Stimulated activated CD4-positive, alpha-beta T cell treated with anti-CD3 and anti-CD28 coated beads, Interleukin-15, amount 100 ng/mL, for 1 hour (primary cell): ENCODE data around the gene KRTAP19-1.
"Not testable (repeated sequence)": the region's sequence is repeated elsewhere in the genome, so short reads cannot be mapped to it uniquely, and the experiment has no call there.

Experiments used
- DNase-seq, 2 donors: peaks; one replicate each; pipeline ENCODE4 v3.0.0-alpha.2; 2020; ENCODE audit warnings: low read depth in 1 of 2, low spot score in 1 of 2

Gene KRTAP19-1

DNA sequence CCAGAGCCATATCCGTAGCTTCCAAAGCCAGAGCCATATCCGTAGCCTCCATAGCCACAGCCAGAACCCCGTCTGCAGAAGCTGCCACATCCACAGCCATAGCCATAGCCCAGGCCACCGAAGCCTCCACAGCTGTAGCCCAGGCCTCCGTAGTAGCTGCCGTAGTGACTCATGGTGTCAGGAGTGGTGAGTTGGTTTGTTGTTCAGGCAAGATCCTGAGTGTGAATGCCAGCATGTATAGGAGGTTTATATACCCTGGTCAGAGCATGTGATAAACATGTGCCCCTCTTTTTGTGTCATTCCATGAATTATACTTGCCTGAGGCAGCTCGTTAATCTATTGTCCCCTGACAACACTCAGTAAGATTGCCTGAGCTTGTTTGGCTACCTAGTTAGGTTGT is at the start of gene KRTAP19-1:
KRTAP19-1 (minus strand) TSS at position 223 of the 400 bp plus-strand sequence; CDS start at position 173, 50 bp downstream.
- no peak for DNase-seq

DNA sequence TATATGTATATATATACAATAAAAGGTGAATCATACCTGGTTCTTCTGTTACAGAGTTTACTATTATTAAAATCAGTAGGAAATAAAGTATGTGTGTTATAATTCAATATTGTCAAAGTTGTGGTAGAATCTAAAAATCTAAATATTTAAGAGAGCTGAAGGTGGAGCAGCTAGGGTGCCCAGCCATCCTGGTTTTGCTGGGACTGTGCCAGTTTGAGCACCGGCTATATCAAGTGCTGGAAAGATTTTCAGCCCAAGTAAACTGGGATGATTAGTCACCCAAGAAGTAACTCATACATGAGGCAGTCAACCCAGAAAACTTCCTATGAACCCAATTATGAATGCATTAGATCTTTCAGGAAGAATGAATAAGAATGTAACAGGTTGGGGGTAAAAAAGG is 38.7 kb upstream of the KRTAP19-1 start:
- no peak for DNase-seq

DNA sequence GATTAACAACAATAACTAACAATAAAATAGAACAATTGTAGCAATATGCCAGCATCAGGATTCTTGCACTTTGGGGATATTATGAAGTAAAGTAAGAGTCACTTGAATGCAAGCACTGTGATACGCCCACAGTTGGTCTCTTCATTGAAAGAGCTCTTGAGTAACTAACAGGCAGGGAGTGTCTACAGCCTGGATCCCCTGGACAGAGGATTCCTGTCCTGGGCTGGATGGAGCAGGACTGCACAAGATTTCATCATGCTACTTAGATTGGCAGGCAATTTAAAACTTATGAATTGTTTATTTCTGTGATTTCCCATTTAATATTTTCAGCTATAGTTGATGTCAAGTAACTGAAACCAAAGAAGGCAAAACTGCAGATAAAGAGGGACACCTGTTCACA is 35.5 kb upstream of the KRTAP19-1 start:
- DNase-seq: no peak

DNA sequence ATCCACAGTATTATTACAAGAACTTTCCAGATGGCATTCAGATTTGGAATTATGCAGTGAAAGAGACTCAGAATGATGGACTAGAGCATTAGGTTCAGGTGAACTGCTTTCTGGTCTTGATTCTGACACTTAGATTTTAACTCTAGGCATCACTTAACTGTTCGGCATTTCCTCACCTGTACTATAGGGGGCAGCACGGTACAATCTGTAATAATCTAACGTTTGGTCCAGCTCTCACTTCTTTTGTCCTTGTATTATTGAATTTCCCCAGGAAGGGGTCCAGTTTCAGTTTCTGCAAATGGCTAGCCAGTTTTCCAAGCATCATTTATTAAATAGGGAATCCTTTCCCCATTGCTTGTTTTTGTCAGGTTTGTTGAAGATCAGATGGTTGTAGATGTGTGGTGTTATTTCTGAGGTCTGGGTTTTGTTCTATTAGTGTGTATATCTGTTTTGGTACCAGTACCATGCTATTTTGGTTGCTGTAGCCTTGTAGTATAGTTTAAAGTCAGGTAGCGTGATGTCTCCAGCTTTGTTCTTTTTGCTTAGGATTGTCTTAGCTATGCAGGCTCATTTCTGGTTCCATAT is 25.5 kb upstream of the KRTAP19-1 start:
- DNase-seq: not testable (repeated sequence)

DNA sequence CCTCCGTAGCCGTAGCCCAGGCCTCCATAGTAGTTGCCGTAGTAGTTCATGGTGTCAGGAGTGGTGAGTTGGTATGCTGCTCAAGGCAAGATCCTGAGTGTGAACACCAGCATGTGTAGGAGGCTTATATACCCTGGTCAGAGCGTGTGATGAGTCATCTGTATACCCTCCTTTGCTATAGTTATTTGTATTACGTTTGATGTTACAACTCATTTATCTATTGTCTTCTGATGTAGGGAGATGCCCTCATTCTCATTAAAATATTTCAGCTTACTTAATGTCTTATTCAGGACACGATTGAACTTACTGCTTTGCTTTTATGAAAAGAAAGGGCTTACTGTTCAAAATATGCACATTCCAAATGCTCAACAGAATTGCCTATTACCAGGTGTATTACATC is 21.9 kb upstream of the KRTAP19-1 start, which contains the start of gene KRTAP19-5:
KRTAP19-5 (minus strand) TSS at position 101 of the 400 bp plus-strand sequence; CDS start at position 50, 51 bp downstream.
- DNase-seq: no peak

DNA sequence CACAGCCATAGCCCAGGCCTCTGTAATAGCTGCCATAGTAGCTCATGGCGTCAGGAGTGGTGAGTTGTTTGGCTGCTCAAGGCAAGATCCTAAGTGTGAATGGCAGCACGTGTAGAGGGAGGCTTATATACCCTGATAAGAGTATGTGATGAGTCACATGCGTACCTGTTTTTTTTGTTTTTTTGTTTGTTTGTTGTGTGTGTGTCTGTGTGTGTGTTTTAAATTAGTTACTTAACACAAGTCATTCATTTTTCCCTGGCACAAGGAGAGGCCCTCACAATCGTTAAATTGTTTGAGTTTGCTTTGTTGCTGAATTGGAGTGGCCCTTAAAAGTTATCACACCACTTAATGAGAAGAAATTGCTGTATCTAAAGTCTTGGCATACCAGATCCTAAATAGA is 16.9 kb upstream of the KRTAP19-1 start, which contains the start of gene KRTAP19-4:
KRTAP19-4 (minus strand) TSS at position 101 of the 400 bp plus-strand sequence; CDS start at position 46, 55 bp downstream.
- DNase-seq: no peak

DNA sequence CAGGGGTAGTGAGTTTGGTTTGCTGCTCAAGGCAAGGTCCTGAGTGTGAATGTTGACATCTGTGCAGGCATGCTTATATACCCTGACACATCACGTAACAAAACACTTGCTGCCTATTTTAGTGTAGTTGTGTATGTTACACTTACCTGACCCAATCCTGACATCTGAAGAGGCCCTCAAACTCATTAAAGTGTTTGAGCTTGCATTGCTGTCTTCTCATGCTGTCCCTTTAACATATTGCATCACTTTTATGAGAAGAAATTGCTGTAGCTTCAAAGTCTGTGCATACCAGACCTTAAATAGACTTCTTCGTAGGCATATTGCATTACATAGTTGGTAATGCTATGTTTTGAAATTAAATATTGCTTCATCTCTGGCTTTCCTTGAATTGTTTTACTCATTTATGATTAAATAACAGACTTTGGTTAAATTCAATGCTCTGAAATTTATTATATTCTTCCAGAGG is 11.8 kb upstream of the KRTAP19-1 start, which contains the start of gene KRTAP19-3:
KRTAP19-3 (minus strand) TSS at position 51 of the 466 bp plus-strand sequence. CDS start 56 bp downstream, outside the sequence.
- no peak for DNase-seq

DNA sequence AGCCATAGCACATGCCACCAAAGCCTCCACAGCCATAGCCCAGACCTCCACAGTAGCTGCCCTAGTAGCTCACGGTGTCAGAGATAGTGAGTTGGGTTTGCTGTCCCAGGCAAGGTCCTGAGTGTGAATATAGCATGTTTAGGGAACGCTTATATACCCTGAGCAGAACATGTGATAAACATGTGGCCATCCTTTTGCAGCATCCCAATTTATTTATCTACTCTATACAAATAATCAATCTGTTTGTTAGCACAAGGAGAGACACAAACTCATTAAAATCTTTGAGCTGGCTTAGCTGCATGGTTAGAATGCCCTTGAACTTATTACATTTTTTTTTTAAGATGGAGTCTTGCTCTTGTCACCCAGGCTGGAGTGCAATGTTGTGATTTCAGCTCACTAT is 7.2 kb upstream of the KRTAP19-1 start, which contains the start of gene KRTAP19-2:
KRTAP19-2 (minus strand) TSS at position 101 of the 400 bp plus-strand sequence; CDS start at position 13, 88 bp downstream.
- DNase-seq: no peak

DNA sequence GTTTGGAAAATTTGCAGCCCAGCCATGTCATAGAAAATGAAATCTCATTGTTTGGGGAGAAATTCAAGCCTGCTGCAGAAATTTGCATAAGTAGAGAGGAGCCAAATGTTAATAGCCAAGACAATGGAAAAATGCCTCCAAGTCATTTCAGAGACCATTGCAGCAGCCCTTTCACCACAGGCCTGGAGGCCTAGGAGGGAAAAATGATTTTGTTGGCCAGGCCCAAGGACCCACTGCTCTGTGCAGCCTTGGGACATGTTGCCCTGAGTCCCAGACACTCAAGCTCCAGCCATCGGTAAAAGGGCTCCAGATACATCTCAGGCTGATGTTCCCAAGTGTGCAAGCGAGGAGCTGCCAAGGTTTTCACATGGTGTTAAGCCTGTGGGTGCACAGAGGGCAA is 6.0 kb upstream of the KRTAP19-1 start:
- DNase-seq: no peak

DNA sequence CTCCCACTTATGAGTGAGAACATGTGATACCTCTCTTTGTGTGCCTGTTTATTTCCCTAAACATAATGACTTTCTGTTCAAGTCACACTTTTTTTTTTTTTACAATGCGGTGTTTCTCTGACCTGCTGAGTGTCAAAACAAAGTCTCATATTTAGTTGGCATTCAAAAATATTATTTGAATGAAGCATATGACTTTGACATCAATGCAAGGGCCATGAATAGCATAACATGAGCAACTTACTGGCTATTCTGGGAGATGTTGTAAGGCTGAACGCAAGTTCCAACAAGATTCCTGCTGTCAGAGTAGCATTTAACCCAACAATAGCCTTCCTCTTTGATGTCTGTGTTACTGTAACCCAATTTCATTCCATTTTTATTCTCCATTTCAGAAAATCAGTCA is 2.0 kb upstream of the KRTAP19-1 start:
- no peak for DNase-seq

DNA sequence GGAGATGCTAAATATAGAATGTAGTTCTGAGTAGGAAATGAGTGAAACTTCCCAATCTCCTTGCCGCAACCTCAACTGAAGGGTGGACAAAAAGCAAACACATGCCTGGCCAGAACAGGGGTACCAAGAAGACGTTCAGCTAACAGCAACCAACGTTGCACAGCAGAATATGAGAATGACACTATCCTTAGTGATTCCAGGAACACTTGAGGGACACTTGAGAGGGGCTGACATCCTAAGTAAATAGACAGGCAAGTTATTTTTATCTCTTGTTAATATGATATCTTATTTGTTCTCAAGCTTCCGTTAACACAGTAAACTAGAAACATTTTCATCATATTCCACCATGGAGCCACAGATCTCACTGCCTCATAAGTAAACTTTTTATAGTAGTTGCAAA is 908 bp downstream of the KRTAP19-1 start:
- DNase-seq: no peak

DNA sequence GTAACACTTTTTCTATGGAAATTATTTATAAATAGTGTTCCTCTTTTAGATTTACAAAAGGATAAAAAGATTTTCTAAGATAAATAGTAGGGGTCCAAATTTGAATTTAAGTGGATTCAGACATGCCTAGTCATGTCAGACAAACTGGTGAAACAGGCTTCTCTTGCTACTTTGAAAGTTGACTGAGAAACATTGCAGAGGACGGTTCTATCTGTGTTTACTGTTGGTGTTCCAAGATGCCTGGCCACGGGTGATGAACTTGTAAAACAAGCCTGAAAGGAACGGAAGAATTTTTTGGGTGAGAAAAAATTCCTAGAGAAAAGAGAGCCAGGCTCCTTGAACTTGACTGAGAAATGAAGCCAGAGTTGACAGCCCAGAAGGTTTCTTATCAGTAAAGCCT is 2.2 kb downstream of the KRTAP19-1 start:
- no peak for DNase-seq

DNA sequence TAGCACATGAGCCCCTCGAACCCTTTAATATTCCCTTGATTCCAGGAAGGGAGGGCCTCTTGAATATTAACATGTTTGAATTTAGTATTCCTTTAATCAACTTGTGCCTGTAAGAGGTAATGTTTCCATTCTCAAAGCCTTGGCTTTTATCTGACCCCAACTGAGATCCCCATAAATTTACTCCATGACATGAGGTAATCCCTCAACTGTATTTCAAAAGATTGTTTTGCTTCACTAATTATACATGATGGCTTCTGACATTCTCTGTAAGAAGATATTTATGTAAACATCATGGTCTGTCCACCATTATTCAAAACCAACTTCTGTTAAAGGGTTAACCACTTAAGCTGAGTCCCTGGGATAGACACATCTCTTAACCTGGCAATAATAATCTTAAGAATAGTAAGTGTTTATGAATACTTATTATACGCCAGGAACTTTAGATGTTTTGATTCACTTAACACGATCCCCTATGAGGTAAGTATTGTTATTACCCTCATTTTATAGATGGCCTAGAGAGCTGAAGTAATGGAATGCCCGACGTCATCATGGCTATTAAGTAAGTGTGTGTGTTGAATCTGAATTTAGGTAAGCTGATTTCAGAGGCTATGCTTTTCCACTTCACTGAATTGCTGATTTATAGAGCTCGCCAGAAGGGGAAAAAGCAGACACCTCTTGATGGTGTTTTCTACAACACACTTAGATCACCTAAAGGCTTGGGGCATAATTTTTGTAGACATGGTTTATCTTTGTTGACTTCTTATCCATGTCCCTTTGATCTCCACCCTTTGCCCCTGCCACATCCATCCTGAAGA is 11.1 kb downstream of the KRTAP19-1 start:
- DNase-seq: no peak

DNA sequence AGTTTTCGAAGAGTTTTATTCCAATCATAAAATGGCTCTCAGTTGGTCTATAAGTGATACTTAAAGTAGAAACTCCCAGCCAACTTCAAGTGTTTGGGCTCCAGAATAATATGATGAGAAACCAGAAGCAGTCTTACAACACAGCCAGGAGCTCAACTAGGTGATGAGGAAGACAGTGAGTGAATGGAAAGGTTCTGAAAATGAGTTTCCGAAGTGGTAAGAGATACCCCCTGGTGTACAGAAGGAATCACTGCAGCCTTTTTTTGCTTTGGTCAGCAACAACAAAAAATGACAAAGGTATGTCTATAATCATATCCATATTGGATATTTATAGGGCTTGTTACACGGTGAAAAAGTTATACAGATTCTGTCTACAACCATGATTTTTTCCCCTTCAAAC is 16.5 kb downstream of the KRTAP19-1 start:
- DNase-seq: no peak

DNA sequence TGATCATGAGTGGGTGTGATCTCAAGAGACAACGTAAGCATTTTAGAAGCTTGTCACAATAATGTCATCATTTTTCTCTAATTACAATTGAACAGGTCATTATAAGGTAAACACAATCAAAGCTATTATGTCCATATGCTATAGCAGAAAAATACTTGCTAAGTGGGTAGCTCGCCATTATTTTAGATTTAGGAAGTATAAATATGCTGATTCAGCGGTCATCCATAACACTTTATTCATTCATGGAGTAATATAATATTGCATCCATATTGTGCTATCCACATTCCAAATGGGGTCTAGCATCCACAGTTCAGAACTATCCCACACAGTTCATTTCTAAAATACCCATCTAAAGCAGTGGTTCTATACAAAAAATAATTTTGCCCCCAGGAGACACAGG is 31.7 kb downstream of the KRTAP19-1 start:
- DNase-seq: no peak

DNA sequence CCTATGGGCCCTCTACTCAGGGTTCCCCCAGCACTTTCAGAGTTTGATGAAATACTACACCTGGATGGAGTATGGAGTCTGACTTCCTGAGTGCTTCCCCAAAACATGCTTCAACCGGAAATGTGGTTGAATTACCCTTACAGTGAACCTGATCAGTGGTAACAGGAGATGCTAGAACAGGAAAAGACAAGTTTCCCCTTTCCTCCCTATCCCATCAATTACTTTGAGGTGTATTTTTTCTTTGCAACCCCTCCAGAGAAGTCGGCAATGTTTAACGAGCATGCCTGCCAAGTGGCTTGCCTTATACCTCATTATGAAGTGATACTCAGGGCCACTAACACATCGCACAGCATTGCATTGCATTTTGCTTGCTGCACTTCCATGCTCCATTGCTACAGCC is 33.1 kb downstream of the KRTAP19-1 start:
- no peak for DNase-seq

DNA sequence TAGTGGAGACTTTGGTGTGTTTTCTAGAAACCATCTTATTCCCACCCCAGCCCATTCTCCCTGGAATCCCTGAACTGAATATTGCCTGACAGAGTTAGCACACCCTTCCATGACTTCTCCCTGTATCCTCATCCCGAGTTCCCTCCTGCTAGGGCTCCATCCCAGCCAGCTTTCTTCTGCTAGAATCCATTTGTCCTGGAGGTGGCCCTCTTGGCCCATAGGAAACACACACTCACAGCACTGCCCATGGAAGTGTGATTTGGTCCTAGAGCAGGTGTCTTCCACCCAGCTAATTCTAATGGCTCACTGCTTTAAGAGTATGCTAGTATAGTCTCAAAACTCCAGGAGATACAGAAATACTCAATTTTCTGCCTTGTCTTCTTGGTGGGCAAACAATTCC is 36.0 kb downstream of the KRTAP19-1 start:
- DNase-seq: no peak

DNA sequence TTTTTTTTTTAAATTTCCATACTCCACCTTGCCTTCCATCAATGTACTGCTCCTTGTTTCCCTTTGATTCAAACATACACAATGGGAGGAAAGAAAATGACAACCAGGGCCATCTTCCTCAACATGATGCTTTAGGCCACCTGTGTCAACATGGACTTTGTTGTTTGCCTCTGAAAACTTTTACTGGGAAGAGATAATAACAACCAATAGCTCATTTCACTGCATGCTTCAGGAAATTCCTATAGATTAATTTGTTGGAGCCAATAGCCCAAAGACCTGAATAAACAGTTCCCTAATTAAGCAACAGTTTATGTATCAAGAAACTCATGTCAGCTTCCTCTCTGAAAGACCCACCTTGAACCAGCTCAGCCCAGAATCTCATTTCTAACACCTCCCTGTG is 36.9 kb downstream of the KRTAP19-1 start:
- DNase-seq: no peak

DNA sequence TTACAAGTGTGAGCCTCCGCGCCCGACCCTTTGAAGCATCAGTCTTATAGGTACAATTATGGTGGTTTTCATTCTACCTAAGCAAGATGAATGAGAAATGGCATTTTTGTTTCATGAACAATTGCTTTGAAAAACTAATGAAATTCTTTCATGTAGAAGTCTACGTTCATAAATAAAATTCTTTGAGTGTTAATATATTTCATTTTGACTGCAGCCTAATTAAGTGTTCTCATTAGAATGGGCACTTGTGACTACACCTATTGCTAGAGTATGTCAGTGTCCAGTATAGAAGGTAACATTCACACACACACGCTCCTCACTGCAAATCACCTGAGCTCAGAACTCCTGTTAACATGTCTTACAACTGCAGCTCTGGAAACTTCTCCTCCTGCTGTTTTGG is 40.2 kb downstream of the KRTAP19-1 start, which contains the start of gene KRTAP15-1:
KRTAP15-1 (plus strand) TSS at position 301 of the 400 bp plus-strand sequence; CDS start at position 354, 53 bp downstream.
- DNase-seq: no peak

DNA sequence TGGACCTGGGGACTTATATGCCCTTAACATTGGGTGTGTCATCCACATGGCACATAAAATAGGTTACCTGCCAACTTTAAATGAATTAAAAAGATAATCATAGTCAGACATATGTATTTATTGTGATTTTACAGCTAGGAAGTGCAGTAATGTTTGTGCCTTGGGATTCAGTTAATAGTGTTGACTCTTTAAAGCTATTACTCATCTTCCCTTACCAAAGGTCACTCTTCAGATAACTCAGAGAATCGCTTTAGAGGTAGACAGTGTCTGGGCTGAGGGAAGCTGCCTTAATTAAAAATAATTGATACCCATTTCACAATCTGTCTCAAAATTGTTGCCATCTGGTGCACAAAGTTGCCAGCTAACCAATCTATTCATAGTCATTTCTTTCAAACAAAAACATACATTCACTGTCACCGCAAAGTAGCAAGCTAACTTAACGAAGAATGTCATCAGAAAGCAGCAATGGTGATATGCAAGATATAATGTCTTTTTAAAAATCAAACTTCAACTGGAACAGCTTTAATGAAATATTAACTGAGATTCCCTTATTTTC is 43.1 kb downstream of the KRTAP19-1 start:
- no peak for DNase-seq

DNA sequence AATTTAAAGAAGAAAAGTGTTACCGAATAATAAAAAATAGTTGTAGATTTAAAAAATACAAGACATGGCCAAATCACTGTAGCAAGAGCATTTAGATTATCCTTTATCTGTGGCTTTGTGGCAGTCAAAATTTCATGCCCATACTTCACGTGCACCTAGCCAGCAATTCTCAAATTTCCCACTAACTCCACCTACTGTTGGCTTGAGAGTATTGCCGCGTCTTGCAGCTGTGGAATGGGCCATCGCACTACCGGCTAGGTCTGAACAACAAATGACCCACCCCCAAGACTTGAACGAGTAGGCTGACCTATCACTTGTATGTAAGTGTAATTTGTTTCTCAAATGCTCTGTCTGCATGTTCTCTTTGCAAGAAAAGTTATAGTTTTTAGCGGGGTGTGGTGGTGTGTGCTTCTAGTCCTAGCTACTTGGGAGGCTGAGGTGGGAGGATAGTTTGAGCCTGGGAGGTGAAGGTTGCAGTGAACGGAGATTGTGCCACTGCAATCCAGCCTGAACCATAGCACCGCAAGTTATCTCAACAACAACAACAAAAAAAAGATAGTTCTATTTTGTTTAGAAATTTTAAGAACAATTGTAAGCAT is 46.0 kb downstream of the KRTAP19-1 start:
- no peak for DNase-seq
